Measurements from ENCODE around the gene NOX5.

Gene NOX5

GRCh38 chr15:68985361-68985891 is 29.1 kb upstream of the NOX5 start:
- DNase-seq (ENCODE audit: extremely low read depth, low read depth), result no peak
- no peak for TF ChIP-seq CTCF (IDR thresholded peaks at IDR 0.05; ENCODE audit: low read depth, low read length)

- DNase-seq (ENCODE audit: extremely low read depth, low read depth), result no peak
- TF ChIP-seq CTCF (IDR thresholded peaks at IDR 0.05; ENCODE audit: low read depth, low read length), result no peak
Measured at GRCh38 chr15:68986322-68986721, 28.2 kb upstream of the NOX5 start.

- DNase-seq (ENCODE audit: extremely low read depth, low read depth), result no peak
- TF ChIP-seq CTCF (IDR thresholded peaks at IDR 0.05; ENCODE audit: low read depth, low read length), result no peak
Measured at GRCh38 chr15:68987120-68987519, 27.4 kb upstream of the NOX5 start.

GRCh38 chr15:68987676-68988075 is 26.8 kb upstream of the NOX5 start:
- no peak for DNase-seq (ENCODE audit: extremely low read depth, low read depth)
- TF ChIP-seq CTCF (IDR thresholded peaks at IDR 0.05; ENCODE audit: low read depth, low read length), result no peak

- TF ChIP-seq CTCF (IDR thresholded peaks at IDR 0.05; ENCODE audit: low read depth, low read length), result no peak
- no peak for DNase-seq (ENCODE audit: extremely low read depth, low read depth)
Measured at GRCh38 chr15:68989541-68990230, 24.8 kb upstream of the NOX5 start.

DNA sequence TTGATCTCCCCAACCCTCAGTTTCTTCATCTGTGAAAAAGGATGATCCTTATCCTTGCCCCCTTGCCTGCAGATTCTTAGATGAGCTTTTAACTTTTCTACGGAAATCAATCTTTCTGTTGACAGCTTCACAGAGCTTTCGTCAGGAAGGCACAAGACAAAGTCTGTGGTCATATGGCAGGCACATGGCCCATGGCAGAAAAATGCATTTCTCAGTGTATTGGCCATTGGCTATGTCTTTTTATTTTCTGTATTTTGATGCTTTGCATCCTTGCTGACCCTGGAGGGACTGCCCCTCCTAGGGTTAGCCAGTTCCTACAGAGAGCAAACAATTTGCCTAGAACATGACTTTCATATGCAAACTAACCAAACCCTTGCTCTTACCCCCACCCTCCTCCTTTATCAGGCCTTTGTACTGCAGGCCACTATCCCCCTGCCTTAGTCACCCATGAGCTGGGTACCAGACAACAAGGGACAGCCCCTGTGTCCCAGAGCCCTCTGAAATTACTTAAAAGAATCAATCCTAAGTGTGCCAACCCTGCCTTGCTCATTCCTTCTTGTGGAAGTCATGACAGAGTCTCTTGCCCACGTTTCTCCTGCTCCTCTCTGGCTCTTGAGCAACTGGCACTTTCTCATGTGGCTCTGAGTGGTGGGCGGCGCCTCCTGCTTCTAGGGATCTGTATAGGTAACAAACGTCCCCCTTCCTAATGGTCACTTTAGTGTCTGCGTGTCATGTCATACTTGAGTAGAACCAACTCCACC is 24.1 kb upstream of the NOX5 start:
- no peak for TF ChIP-seq CTCF (IDR thresholded peaks at IDR 0.05; ENCODE audit: low read depth, low read length)
- no peak for DNase-seq (ENCODE audit: extremely low read depth, low read depth)

- no peak for TF ChIP-seq CTCF (IDR thresholded peaks at IDR 0.05; ENCODE audit: low read depth, low read length)
- DNase-seq (ENCODE audit: extremely low read depth, low read depth), result no peak
Measured at GRCh38 chr15:68990992-68991500, 23.4 kb upstream of the NOX5 start.

Data from AG09319 (cell line).